Measurements from ENCODE around the gene PDE1C.

- TF ChIP-seq, protein P1, sequence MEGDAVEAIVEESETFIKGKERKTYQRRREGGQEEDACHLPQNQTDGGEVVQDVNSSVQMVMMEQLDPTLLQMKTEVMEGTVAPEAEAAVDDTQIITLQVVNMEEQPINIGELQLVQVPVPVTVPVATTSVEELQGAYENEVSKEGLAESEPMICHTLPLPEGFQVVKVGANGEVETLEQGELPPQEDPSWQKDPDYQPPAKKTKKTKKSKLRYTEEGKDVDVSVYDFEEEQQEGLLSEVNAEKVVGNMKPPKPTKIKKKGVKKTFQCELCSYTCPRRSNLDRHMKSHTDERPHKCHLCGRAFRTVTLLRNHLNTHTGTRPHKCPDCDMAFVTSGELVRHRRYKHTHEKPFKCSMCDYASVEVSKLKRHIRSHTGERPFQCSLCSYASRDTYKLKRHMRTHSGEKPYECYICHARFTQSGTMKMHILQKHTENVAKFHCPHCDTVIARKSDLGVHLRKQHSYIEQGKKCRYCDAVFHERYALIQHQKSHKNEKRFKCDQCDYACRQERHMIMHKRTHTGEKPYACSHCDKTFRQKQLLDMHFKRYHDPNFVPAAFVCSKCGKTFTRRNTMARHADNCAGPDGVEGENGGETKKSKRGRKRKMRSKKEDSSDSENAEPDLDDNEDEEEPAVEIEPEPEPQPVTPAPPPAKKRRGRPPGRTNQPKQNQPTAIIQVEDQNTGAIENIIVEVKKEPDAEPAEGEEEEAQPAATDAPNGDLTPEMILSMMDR (IDR thresholded peaks at IDR 0.05) = no peak
- TF ChIP-seq POLR2A (IDR thresholded peaks at IDR 0.05) = no peak
Observed at GRCh38 chr7:31981874-31982390, 88.3 kb downstream of the PDE1C start.
